Left lobe of liver (tissue), 2 donors: ENCODE measurements around the gene OBP2A. TPM values are rescaled to one million over a fixed set of nuclear protein-coding genes. Genes with fewer than 3 reads are reported as not detected.

Experiments
- ATAC-seq: fragments of 200-7000 bp; cut with Tn5 transposase; one replicate; pipeline ENCODE4 v1.9.1; 2020; ENCODE audit warnings: mild to moderate bottlenecking, moderate library complexity
- DNase-seq: peaks from one replicate; pipeline ENCODE4 v3.0.0-alpha.2; 2020; ENCODE audit warnings: low spot score
- total RNA-seq: library from RNA; stranded (reverse); gene quantifications from one replicate; pipeline ENCODE4 v1.2.1, GENCODE V29; 2021
- donor health status: DM: no; HTN: no; CAD: no; lungs with moderate emphysema.
- donor health status: DM: no; HTN: yes; CAD: no.

The OBP2A gene
- total RNA-seq, 1 donor from 2014 or later, result not detected

- no peak for DNase-seq
Observed at GRCh38 chr9:135574943-135575342, 29.0 kb downstream of the OBP2A start.

GRCh38 chr9:135575995-135576631 lies 30.2 kb downstream of the OBP2A start:
- ATAC-seq, result no peak
- no peak for DNase-seq

More at GRCh38 chr9:135574943-135575342, 29.0 kb downstream of the OBP2A start:
- no peak for ATAC-seq

- no peak for DNase-seq
- ATAC-seq, result no peak
Observed at GRCh38 chr9:135577256-135577655, 31.3 kb downstream of the OBP2A start.

- DNase-seq (no peak), ATAC-seq (no peak)
Observed at GRCh38 chr9:135579356-135579755, 33.4 kb downstream of the OBP2A start.

- DNase-seq (no peak), ATAC-seq (no peak)
Observed at GRCh38 chr9:135579889-135580660, 34.1 kb downstream of the OBP2A start.

GRCh38 chr9:135580664-135581380 lies 34.9 kb downstream of the OBP2A start:
- DNase-seq, result no peak
- no peak for ATAC-seq

- no peak for DNase-seq
- ATAC-seq, result no peak
Observed at GRCh38 chr9:135581636-135582426, 35.9 kb downstream of the OBP2A start.

- ATAC-seq, result no peak
- no peak for DNase-seq
Observed at GRCh38 chr9:135582541-135582940, 36.6 kb downstream of the OBP2A start.

- DNase-seq, result peak; percentile 34
Observed at GRCh38 chr9:135582966-135583687, 37.2 kb downstream of the OBP2A start.

GRCh38 chr9:135583688-135584011 lies 37.7 kb downstream of the OBP2A start:
- peak; percentile 40 for DNase-seq

More at GRCh38 chr9:135582966-135583687, 37.2 kb downstream of the OBP2A start:
- no peak for ATAC-seq

GRCh38 chr9:135584371-135584770 lies 38.4 kb downstream of the OBP2A start:
- ATAC-seq (no peak), DNase-seq (peak; percentile 28)

More at GRCh38 chr9:135583688-135584011, 37.7 kb downstream of the OBP2A start:
- no peak for ATAC-seq

GRCh38 chr9:135584934-135585333 lies 39.0 kb downstream of the OBP2A start:
- no peak for ATAC-seq
- DNase-seq, result peak; percentile 26

- DNase-seq (peak; percentile 28), ATAC-seq (no peak)
Observed at GRCh38 chr9:135586601-135587109, 40.7 kb downstream of the OBP2A start.

- ATAC-seq, result peak; percentile 32
- no peak for DNase-seq
Observed at GRCh38 chr9:135587658-135588057, 41.7 kb downstream of the OBP2A start.

GRCh38 chr9:135588371-135588770 lies 42.4 kb downstream of the OBP2A start:
- ATAC-seq (no peak), DNase-seq (peak; percentile 38)

GRCh38 chr9:135588886-135589595 lies 43.1 kb downstream of the OBP2A start:
- DNase-seq, result peak; percentile 38
- no peak for ATAC-seq

GRCh38 chr9:135589596-135590485 lies 43.9 kb downstream of the OBP2A start:
- DNase-seq (no peak), ATAC-seq (no peak)

GRCh38 chr9:135590486-135591079 lies 44.7 kb downstream of the OBP2A start:
- no peak for ATAC-seq

More at GRCh38 chr9:135590486-135591079, 44.7 kb downstream of the OBP2A start:
- peak; percentile 34 for DNase-seq
